ENCODE measurements around the gene UBN1.

DNA sequence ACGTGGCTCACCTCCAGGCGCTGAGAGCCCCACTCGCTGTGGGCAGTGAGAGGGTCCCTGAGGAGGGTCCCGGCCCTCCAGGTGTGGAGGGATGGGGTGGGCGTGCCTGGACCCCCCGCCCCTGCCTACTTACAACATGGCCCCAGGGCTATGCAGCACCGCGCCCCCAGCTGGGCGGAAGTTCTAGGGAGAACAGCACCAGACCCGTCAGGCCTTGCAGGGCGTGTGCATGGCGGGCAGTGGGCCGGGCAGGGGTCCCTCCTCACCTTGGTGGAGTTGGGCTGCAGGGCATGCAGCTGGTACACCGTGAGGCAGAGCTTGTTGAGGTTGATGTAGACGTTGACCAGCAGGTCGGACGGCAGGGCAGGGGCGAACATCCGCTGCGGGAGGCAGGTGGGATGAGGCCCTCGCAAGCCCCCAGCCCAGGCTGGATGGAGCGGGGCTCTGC is 49.5 kb upstream of the UBN1 start:
- TF ChIP-seq, protein P1, sequence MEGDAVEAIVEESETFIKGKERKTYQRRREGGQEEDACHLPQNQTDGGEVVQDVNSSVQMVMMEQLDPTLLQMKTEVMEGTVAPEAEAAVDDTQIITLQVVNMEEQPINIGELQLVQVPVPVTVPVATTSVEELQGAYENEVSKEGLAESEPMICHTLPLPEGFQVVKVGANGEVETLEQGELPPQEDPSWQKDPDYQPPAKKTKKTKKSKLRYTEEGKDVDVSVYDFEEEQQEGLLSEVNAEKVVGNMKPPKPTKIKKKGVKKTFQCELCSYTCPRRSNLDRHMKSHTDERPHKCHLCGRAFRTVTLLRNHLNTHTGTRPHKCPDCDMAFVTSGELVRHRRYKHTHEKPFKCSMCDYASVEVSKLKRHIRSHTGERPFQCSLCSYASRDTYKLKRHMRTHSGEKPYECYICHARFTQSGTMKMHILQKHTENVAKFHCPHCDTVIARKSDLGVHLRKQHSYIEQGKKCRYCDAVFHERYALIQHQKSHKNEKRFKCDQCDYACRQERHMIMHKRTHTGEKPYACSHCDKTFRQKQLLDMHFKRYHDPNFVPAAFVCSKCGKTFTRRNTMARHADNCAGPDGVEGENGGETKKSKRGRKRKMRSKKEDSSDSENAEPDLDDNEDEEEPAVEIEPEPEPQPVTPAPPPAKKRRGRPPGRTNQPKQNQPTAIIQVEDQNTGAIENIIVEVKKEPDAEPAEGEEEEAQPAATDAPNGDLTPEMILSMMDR (IDR thresholded peaks at IDR 0.05; ENCODE audit: low read depth, low read length, missing input control), result no peak
- no peak for TF ChIP-seq GABPA (IDR thresholded peaks at IDR 0.05 in 1 of 2, conservative IDR thresholded peaks at IDR 0.05 in 1 of 2)
- TF ChIP-seq JUND (IDR thresholded peaks at IDR 0.05), result no peak
- TF ChIP-seq YY1 (IDR thresholded peaks at IDR 0.05), result no peak
- TF ChIP-seq TAF1 (conservative IDR thresholded peaks at IDR 0.05), result no peak
- no peak for TF ChIP-seq HNF4A (conservative IDR thresholded peaks at IDR 0.05)
- TF ChIP-seq, protein P2, sequence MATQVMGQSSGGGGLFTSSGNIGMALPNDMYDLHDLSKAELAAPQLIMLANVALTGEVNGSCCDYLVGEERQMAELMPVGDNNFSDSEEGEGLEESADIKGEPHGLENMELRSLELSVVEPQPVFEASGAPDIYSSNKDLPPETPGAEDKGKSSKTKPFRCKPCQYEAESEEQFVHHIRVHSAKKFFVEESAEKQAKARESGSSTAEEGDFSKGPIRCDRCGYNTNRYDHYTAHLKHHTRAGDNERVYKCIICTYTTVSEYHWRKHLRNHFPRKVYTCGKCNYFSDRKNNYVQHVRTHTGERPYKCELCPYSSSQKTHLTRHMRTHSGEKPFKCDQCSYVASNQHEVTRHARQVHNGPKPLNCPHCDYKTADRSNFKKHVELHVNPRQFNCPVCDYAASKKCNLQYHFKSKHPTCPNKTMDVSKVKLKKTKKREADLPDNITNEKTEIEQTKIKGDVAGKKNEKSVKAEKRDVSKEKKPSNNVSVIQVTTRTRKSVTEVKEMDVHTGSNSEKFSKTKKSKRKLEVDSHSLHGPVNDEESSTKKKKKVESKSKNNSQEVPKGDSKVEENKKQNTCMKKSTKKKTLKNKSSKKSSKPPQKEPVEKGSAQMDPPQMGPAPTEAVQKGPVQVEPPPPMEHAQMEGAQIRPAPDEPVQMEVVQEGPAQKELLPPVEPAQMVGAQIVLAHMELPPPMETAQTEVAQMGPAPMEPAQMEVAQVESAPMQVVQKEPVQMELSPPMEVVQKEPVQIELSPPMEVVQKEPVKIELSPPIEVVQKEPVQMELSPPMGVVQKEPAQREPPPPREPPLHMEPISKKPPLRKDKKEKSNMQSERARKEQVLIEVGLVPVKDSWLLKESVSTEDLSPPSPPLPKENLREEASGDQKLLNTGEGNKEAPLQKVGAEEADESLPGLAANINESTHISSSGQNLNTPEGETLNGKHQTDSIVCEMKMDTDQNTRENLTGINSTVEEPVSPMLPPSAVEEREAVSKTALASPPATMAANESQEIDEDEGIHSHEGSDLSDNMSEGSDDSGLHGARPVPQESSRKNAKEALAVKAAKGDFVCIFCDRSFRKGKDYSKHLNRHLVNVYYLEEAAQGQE (IDR thresholded peaks at IDR 0.05), result no peak
- TF ChIP-seq FOXA1 (IDR thresholded peaks at IDR 0.05), result no peak
- TF ChIP-seq EGR1 (IDR thresholded peaks at IDR 0.05; ENCODE audit: low read depth in 2 of 2), result no peak
- no peak for TF ChIP-seq RAD21 (IDR thresholded peaks at IDR 0.05)
- no peak for TF ChIP-seq SP1 (IDR thresholded peaks at IDR 0.05)

Measured in liver (tissue), 3 donors.